HG02852 (cell line): ENCODE results near the gene PEX11A.

Experiments
- ATAC-seq: cut with Tn5 transposase; IDR thresholded peaks from one replicate; pipeline ENCODE4 v1.9.1; 2021; ENCODE audit warnings: mild to moderate bottlenecking, moderate library complexity; ENCODE audit not compliant: unreplicated experiment

The PEX11A gene

GRCh38 chr15:89656116-89656815 is 34.3 kb downstream of the PEX11A start:
- no peak for ATAC-seq

GRCh38 chr15:89654847-89655805 is 35.4 kb downstream of the PEX11A start, which contains the start of gene KIF7:
Gene KIF7 (minus strand): TSS chr15:89655467. CDS start chr15:89652930, 2,537 bp downstream.
- ATAC-seq = no peak

GRCh38 chr15:89654301-89654761 is 36.2 kb downstream of the PEX11A start:
- ATAC-seq = no peak

GRCh38 chr15:89653578-89653977 is 37.0 kb downstream of the PEX11A start:
- no peak for ATAC-seq

- ATAC-seq = no peak
These were observed 37.9 kb downstream of the PEX11A start for GRCh38 chr15:89652666-89653065.

GRCh38 chr15:89652131-89652530 is 38.4 kb downstream of the PEX11A start:
- ATAC-seq = no peak

GRCh38 chr15:89649716-89650115 is 40.8 kb downstream of the PEX11A start:
- no peak for ATAC-seq

GRCh38 chr15:89649013-89649625 is 41.4 kb downstream of the PEX11A start:
- no peak for ATAC-seq

GRCh38 chr15:89648106-89649012 is 42.2 kb downstream of the PEX11A start:
- ATAC-seq = no peak

GRCh38 chr15:89647191-89647851 is 43.2 kb downstream of the PEX11A start:
- no peak for ATAC-seq

GRCh38 chr15:89646416-89647141 is 44.0 kb downstream of the PEX11A start:
- ATAC-seq = no peak

GRCh38 chr15:89645680-89646079 is 44.9 kb downstream of the PEX11A start:
- ATAC-seq = no peak

- no peak for ATAC-seq
These were observed 48.4 kb downstream of the PEX11A start for GRCh38 chr15:89642106-89642505.

GRCh38 chr15:89641053-89641452 is 49.5 kb downstream of the PEX11A start:
- ATAC-seq = no peak

GRCh38 chr15:89640245-89640644 is 50.3 kb downstream of the PEX11A start:
- no peak for ATAC-seq

- ATAC-seq = no peak
These were observed 57.0 kb downstream of the PEX11A start for GRCh38 chr15:89633585-89633984.

GRCh38 chr15:89632563-89633430 is 57.8 kb downstream of the PEX11A start:
- ATAC-seq = no peak

- no peak for ATAC-seq
These were observed 58.7 kb downstream of the PEX11A start for GRCh38 chr15:89631902-89632264.
